Measurements from ENCODE around the gene ELL3. TPM values are rescaled to one million over a fixed set of nuclear protein-coding genes. Genes with fewer than 3 reads are reported as not detected.

ELL3 gene
- total and polyA plus RNA-seq, 3 donors from 2014 or later, result 16.9 to 66.3 (median 18.6) TPM

DNA sequence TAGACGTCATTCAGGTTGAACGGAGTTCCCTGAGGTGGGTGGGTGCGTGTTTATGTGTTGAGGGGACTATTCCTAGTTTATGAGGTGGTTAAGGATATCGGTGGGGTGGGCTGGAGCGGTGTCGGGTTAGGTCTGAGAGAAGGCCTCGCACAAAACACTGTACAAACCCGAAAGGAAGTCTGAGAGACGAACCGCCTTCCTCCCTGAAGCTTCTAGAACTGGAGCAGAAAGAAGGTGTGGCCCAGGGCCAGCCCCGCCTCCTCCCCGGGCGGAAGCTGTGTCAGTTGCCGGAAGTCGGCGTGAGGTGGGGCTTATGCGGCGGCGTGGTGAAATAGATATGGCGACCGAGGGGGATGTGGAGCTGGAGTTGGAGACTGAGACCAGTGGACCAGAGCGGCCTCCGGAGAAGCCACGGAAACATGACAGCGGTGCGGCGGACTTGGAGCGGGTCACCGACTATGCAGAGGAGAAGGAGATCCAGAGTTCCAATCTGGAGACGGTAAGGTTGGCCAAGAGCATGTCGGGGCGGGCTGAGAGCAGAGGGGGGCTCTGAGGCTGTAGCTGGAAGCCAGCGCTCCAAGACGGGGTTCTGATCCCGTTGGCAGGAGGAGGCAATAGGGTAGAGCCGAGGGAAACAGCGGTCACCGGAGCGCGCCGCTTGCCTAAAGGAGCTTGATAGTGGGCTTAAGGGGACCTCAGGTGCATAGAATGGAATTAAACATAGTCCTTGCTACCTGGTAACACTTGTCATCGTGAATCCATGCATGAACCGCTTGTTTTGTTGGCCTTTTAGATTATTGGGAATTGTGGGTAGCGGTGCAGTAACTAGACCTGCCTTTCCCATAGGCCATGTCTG is 23.7 kb upstream of the ELL3 start, which contains the start of gene HYPK:
Gene HYPK (plus strand): TSS at position 314 of the 856 bp plus-strand sequence. CDS start 24 bp downstream, at position 338.
- Histone ChIP-seq H3K9me3 (no peaks in the 10 kb centered on the region), H3K36me3 (ENCODE audit: low read depth, missing control alignments) (no peaks in the 10 kb centered on the region), H3K27me3 (no peaks in the 10 kb centered on the region), H3K4me3 (peak within 1 kb of the TSS; percentile 69 to 93), H3K27ac (peak within 1 kb of the TSS; percentile 96), H3K4me1 (peaks cover 20% of the 10 kb centered on the region)
- 4 to 8% methylated on average over 44 of the region's 44 CpGs for WGBS, 2 donors
- intact Hi-C loops (cut with DNase I; ENCODE audit: low total_unique reads), result no loop called here
- peak; percentile 97 for DNase-seq
- TF ChIP-seq POLR2A (IDR thresholded peaks at IDR 0.05), result peak; percentile 28
- TF ChIP-seq, protein P1, sequence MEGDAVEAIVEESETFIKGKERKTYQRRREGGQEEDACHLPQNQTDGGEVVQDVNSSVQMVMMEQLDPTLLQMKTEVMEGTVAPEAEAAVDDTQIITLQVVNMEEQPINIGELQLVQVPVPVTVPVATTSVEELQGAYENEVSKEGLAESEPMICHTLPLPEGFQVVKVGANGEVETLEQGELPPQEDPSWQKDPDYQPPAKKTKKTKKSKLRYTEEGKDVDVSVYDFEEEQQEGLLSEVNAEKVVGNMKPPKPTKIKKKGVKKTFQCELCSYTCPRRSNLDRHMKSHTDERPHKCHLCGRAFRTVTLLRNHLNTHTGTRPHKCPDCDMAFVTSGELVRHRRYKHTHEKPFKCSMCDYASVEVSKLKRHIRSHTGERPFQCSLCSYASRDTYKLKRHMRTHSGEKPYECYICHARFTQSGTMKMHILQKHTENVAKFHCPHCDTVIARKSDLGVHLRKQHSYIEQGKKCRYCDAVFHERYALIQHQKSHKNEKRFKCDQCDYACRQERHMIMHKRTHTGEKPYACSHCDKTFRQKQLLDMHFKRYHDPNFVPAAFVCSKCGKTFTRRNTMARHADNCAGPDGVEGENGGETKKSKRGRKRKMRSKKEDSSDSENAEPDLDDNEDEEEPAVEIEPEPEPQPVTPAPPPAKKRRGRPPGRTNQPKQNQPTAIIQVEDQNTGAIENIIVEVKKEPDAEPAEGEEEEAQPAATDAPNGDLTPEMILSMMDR (IDR thresholded peaks at IDR 0.05), result peak in 1 of 3 experiments; percentile 5

DNA sequence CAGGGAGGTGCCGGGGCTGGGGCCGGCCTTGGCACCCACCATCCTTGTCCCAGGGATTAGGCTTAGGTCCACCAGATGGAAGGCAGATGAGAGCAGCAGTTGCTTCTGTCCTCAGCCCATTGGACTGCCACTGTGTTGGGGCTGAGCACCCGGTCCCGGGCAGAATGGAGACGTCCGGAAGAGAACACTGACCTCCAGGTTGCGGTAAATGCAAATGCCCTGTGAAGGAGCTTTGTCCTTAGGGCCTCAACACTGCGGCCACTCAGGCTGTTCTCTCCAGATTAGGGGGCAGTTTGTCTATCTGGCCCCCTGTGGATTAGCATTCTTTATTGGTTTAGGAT is 23.1 kb upstream of the ELL3 start, which contains the start of gene SERINC4:
Gene SERINC4 (minus strand): TSS at position 276 of the 341 bp plus-strand sequence. CDS start 234 bp downstream, at position 42.
- Histone ChIP-seq H3K4me1 (peaks cover 22% of the 10 kb centered on the region), H3K9me3 (no peaks in the 10 kb centered on the region), H3K36me3 (ENCODE audit: low read depth, missing control alignments) (no peaks in the 10 kb centered on the region), H3K4me3 (peak within 1 kb of the TSS; percentile 69 to 93), H3K27me3 (no peaks in the 10 kb centered on the region), H3K27ac (peak within 1 kb of the TSS; percentile 96)
- WGBS, 2 donors, result 49 to 66% methylated on average over 7 to 8 of the region's 8 CpGs
- TF ChIP-seq POLR2A (IDR thresholded peaks at IDR 0.05), result no peak
- TF ChIP-seq, protein P1 (IDR thresholded peaks at IDR 0.05), result no peak
- intact Hi-C loops (cut with DNase I; ENCODE audit: low total_unique reads), result no loop called here
- DNase-seq, result no peak

DNA sequence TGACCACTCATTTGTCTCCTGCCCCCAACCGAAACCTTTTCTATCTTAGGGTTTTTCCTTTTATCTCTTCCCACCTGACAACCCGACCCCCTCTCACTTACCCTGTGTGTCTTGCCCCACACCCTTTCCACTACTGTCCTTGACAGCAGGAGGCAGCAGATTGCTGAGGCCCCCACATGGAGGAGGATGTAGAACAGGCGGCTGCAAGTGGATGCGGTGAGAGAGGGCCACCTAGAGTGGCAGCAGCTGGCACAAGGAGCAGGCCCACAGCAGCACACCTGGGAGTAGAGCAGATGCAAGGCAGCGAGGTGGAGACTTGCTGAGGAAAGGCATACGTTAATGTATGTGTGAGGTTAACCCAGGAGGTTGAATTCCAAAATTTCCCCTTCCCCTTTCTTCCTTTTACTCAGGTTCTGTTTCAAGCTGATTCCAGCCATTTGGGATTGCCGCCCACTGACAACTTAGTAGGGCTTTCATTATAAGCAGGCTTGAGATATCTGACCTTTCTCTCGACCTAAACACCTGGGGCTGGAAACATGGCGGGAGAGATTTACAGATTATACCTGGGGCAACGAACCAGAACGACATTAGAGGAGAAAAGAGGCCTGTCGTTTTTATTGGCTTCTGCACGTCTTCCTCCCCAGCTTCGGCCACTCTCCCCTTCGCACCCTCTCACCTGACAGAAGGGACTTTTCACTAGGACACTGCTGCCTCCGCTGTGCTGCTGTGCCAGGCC is 22.6 kb upstream of the ELL3 start:
- Histone ChIP-seq H3K27me3 (no peaks in the 10 kb centered on the region), H3K4me3 (peak overlapping the region; percentile 69 to 93), H3K27ac (peak overlapping the region; percentile 96), H3K4me1 (peaks cover 26% of the 10 kb centered on the region), H3K36me3 (ENCODE audit: low read depth, missing control alignments) (no peaks in the 10 kb centered on the region), H3K9me3 (no peaks in the 10 kb centered on the region)
- DNase-seq, result no peak
- TF ChIP-seq POLR2A (IDR thresholded peaks at IDR 0.05), result no peak
- TF ChIP-seq, protein P1 (IDR thresholded peaks at IDR 0.05), result no peak
- WGBS, 2 donors, result 49 to 70% methylated on average over 15 to 16 of the region's 16 CpGs
- intact Hi-C loops (cut with DNase I; ENCODE audit: low total_unique reads), result no loop called here

DNA sequence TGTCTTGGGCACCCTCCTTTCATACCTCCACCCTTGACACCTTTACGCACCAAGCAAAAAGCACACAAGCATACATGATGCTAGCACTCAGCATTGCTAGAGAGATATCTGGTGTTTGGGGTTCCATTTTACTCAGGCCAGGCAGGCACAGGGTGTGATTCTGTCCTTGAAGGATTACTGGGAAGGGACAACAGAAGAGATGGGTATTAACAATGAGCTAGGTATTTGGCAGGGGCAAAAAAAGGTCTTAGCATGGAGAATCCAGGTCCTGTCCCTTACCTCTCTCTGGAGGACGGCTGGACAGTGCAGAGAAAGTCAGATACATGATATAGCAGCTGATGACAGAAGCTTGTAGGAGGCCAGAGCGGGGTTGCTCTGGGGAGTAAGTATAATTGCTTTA is 19.8 kb upstream of the ELL3 start:
- Histone ChIP-seq H3K4me1 (peaks cover 41% of the 10 kb centered on the region), H3K27me3 (no peaks in the 10 kb centered on the region), H3K9me3 (no peaks in the 10 kb centered on the region), H3K36me3 (ENCODE audit: low read depth, missing control alignments) (no peaks in the 10 kb centered on the region), H3K27ac (no peak overlapping the region), H3K4me3 (no peak overlapping the region)
- DNase-seq, result no peak
- TF ChIP-seq, protein P1 (IDR thresholded peaks at IDR 0.05), result no peak
- no peak for TF ChIP-seq POLR2A (IDR thresholded peaks at IDR 0.05)
- WGBS, 2 donors, result 82 to 83% methylated on average over 3 of the region's 3 CpGs
- intact Hi-C loops (cut with DNase I; ENCODE audit: low total_unique reads), result no loop called here
